Measurements from ENCODE around the gene CD9.

The CD9 gene

DNA sequence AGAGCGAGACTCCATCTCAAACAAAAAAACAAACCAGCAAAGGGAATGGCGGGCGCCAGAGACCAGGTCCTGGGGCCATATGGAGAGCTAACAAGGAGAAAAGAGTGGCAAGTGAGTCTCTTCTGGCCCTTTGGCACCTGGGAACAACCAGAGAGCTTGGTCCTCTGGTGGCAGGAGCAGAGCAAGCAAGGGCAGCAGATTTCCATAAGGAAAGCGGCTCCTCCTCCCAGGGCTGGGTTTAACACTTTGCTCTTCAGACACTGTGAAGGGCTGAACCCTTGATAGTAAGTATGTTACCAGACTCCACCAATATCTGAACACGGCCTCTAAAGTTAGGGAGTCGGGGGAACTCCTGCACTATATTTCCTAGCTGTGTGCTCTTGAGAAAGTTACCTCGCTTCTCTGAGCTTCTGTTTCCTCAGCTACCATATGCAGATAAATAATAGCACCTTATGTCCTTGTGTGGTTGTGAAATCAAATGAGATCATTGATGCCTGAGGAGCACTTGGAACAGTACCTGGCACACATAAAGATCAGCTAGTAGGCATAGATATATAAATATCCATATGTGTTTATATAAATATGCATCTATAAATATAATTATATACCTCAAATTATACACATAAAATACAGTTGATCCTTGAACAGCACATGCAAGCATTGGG, 76.9 kb downstream of the CD9 start:
- no peak for DNase-seq

GRCh38 chr12:6277982-6278438, 77.8 kb downstream of the CD9 start:
- peak; percentile 56 for DNase-seq

DNA sequence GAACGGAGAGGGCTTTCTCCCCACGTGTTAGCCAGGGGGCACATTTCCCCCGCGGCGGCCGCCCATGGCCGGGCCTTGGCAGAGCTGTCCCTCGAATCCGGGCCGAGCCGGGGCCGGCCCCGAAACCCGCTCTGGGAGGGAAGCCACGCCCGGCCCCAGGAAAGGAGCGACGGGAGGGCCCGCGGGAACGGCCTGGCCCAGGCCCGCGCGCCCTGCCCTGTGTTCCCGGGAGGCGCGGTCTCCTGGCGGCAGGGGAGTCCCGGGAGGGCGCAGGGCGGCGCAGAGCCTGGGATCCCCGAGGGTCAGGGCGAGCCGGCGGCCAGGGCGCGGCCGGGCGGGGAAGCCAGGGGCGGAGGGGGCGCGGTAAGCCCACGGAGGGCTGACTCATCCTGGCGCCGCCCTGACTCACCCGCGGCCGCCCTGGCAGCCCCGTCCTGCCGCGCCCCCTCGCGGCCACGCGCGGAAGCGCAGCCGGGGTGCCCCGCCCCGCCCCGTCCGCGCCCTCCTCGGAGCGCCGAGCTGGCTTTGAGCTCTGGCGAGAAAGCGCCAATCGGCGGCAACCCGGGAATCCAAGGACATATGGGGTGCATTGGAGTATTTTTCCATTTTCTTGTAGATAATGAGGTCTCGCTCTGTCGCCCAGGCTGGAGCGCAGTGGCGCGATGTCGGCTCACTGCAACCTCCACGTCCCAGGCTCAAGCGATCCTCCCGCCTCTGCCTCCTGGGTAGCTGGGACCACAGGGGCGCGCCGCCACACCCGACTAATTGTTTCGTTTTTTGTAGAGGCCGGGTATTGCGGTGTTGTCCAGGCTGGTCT, 78.4 kb downstream of the CD9 start:
- peak; percentile 87 for DNase-seq

DNA sequence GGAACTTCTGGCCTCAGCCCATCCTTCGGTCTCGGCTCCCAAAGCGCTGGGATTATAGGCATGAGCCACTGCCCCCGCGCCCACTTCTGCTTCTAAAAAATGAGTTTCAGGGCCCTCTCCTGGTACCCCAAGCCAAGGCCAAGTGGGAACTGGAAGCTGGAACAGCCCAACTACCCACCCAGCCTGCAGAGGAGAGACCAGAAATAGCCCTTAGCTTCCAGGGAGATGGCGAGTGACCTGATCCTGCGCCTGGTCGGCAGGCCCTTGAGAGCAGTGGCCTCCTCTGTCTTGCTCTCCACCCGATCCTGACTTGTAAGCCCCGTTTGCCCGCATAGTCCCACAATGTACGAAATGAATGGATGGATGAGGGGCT, 79.0 kb downstream of the CD9 start:
- DNase-seq: no peak

DNA sequence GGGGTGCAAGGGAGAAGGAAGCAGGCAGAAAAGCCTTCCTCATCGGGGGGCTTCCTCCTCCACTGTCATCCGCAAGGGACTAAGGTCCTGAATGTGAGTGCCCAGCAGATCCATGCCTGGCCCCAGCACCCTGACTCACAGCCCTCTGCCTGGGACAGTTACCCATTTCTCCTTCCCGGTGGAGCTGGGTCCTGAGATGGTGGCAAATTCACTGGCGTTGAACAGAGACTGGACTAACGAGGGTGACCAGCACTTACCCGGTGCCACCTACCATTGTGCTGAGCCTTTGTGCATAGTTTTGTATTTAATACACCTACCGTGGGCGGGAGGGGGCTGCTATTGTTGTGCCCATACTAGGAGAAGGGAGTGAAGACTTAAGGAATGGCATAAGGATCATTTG, 79.4 kb downstream of the CD9 start:
- DNase-seq: no peak

GRCh38 chr12:6280053-6280469, 79.9 kb downstream of the CD9 start:
- no peak for DNase-seq

DNA sequence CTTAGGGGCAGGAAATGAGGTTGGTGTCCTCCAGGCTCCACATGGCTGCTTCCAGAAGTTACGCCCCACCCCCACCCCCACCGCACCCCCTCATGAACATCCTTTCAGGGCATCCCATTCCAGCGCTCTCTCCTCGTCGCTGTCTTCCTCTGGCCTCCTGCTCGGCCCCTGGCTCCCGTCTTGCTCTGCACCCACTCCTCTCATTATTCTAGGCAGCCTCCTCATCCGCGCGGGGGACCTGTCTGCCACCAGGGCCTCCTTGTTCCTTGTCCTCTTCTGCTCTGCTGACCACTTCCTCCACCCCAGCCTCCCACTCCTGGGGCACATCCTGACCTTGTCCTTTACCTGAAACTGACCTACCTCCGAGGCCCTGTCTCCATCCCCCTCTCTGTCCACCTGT, 80.5 kb downstream of the CD9 start:
- no peak for DNase-seq

- DNase-seq: no peak
These were observed 81.0 kb downstream of the CD9 start for GRCh38 chr12:6281081-6281809.

DNA sequence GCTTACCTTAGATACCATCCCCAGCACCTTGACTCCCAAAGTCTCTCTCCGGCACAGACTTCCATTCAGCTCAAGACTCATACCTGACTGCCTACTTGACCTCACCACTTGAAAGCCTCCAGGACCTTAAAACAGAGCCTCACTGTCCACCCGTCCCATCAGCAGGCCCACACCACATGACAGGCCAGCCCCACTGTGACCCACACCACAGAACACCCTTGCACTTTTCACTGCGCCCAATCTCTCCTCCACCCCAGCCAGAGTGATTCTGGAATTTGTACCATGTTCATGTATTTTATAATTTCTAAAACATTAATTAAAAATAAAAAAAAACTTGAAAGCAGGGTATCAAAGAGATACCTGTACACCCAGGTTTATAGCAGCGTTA, 82.2 kb downstream of the CD9 start:
- DNase-seq: no peak

DNA sequence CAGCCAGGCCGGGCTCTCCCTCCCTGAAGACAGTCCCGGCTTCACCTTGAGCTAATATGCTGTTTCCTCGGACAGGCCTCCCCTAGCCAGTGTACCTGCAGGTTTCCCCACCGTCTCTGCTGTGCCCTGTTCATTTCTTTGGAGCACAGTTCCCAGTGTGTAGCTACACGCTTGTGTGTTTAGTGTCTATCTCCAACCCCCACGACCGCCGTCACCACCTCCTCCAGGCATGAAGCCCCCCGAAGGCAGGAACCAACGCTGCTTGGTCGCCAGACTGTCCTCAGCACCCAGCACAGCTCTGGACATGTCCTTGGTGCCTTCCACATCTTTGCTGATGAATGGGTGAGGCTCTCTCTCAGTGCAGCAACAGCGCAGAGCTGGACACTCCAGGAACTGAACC, 84.1 kb downstream of the CD9 start:
- DNase-seq: no peak

DNA sequence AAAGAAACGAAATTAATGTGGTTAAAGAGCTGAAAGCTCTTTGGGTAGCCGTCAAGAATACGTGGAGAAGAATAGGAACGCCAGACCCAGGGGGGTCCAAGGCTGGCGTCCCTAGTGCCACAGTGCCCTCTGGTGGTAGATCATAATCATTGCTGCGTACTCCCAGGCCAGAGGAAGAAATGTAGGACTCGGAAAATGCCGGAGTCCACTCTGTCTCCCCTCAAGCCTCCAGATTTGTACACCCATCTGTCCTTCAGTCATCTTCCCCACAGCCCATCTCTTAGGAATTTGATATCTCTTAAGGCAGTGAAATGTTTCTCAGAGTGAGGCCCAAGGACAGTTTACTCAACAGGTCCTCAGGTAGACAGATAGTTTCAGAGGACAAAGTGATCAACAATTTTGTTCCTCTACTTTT, 84.9 kb downstream of the CD9 start:
- peak; percentile 65 for DNase-seq

- no peak for DNase-seq
These were observed 85.5 kb downstream of the CD9 start for GRCh38 chr12:6285532-6286306.
